ENCODE data around the gene PARL. TPM values are rescaled to one million over a fixed set of nuclear protein-coding genes. Genes with fewer than 3 reads are reported as not detected.

PARL gene
- total and polyA plus RNA-seq, 2 donors (not counting 1 experiment from before 2014, with no cell fraction given) = 30.2 to 55.9 TPM

GRCh38 chr3:183817639-183818038 is 67.0 kb downstream of the PARL start:
- Histone ChIP-seq H3K79me2 (ENCODE audit: control insufficient read depth, insufficient read depth, low read length) (no peaks in the 10 kb centered on the region), H3K4me3 (replicated peaks in 1 of 4; ENCODE audit: control extremely low read depth in 1 of 4, insufficient read depth in 1 of 4, low read depth in 3 of 4, low read length in 4 of 4) (no peak overlapping the region), H3K27ac (ENCODE audit: insufficient read depth, low read length) (no peak overlapping the region), H3K9ac (ENCODE audit: insufficient read depth, low read length) (no peak overlapping the region), H3K36me3 (ENCODE audit: control insufficient read depth, insufficient read depth, low read length) (peaks cover 3% of the 10 kb centered on the region), H3K4me2 (ENCODE audit: extremely low read depth, insufficient read depth, low read length) (no peak overlapping the region), H3K9me3 (ENCODE audit: control insufficient read depth, insufficient read depth, low read depth, low read length) (no peaks in the 10 kb centered on the region), H3K27me3 (ENCODE audit: control insufficient read depth, insufficient read depth, low read length) (no peaks in the 10 kb centered on the region), H4K20me1 (ENCODE audit: control insufficient read depth, extremely low read depth, insufficient read depth, low read length) (no peaks in the 10 kb centered on the region), H2AFZ (ENCODE audit: low read length) (no peak overlapping the region), H3K4me1 (ENCODE audit: control insufficient read depth, extremely low read depth, insufficient read depth, low read length) (no peaks in the 10 kb centered on the region)
- TF ChIP-seq, protein P1, sequence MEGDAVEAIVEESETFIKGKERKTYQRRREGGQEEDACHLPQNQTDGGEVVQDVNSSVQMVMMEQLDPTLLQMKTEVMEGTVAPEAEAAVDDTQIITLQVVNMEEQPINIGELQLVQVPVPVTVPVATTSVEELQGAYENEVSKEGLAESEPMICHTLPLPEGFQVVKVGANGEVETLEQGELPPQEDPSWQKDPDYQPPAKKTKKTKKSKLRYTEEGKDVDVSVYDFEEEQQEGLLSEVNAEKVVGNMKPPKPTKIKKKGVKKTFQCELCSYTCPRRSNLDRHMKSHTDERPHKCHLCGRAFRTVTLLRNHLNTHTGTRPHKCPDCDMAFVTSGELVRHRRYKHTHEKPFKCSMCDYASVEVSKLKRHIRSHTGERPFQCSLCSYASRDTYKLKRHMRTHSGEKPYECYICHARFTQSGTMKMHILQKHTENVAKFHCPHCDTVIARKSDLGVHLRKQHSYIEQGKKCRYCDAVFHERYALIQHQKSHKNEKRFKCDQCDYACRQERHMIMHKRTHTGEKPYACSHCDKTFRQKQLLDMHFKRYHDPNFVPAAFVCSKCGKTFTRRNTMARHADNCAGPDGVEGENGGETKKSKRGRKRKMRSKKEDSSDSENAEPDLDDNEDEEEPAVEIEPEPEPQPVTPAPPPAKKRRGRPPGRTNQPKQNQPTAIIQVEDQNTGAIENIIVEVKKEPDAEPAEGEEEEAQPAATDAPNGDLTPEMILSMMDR (conservative IDR thresholded peaks at IDR 0.05 in 1 of 2, IDR thresholded peaks at IDR 0.05 in 1 of 2; ENCODE audit: low read depth in 1 of 2, low read length in 2 of 2) = no peak
- no peak for TF ChIP-seq EZH2 (IDR thresholded peaks at IDR 0.05; ENCODE audit: low read length, missing control alignments)
- no peak for DNase-seq (ENCODE audit: low read depth in 2 of 2)

DNA sequence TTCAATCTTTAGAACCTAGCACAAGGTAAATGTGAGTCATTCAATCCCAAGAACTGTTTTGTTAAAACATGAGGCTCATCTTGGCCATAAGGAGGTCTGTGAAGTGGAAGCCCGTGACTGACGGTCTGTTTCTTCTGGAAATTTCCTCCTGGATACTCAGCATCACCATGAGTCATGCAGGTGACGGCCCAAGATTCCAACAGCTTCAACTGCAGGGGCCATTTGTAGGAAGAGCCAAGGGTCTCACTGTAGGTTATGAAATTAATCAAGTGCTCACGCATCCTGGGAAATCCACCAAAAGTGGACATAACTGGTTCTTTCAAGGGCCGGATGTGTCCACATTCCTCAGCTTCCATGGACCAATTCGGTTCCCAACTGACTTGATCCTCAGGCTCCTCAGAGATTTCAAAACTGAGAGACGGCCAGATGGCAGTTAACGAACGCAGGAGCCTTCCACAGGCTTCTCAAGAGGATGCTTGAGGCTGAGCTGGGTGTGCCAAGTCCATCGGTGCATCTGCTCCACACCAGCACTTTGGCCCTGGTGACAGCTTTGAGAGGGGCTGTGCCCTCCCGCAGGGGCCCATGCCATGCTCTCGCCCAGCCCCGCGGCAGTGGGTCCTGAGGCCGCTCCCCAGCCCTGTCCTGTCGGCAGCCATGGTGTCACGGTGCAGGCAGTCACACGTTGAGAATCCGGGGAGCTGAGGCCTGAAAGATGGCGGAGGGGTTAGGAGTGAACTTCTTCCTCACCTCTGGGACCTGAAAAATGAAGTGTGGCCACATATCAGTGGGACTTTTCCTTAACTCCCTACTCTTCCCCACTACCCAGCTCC is 67.8 kb downstream of the PARL start:
- H3K4me2 ChIP-seq (ENCODE audit: extremely low read depth, insufficient read depth, low read length) = no peak overlapping the region
- H3K36me3 ChIP-seq (ENCODE audit: control insufficient read depth, insufficient read depth, low read length) = peaks cover 3% of the 10 kb centered on the region
- H3K79me2 ChIP-seq (ENCODE audit: control insufficient read depth, insufficient read depth, low read length) = no peaks in the 10 kb centered on the region
- peak in 1 of 2 donors; percentile 17 for DNase-seq (ENCODE audit: low read depth in 2 of 2)
- H3K27ac ChIP-seq (ENCODE audit: insufficient read depth, low read length) = no peak overlapping the region
- no peak overlapping the region for H3K9ac ChIP-seq (ENCODE audit: insufficient read depth, low read length)
- H2AFZ ChIP-seq (ENCODE audit: low read length) = no peak overlapping the region
- no peaks in the 10 kb centered on the region for H4K20me1 ChIP-seq (ENCODE audit: control insufficient read depth, extremely low read depth, insufficient read depth, low read length)
- no peaks in the 10 kb centered on the region for H3K9me3 ChIP-seq (ENCODE audit: control insufficient read depth, insufficient read depth, low read depth, low read length)
- H3K4me1 ChIP-seq (ENCODE audit: control insufficient read depth, extremely low read depth, insufficient read depth, low read length) = no peaks in the 10 kb centered on the region
- H3K4me3 ChIP-seq (replicated peaks in 1 of 4; ENCODE audit: control extremely low read depth in 1 of 4, insufficient read depth in 1 of 4, low read depth in 3 of 4, low read length in 4 of 4) = no peak overlapping the region
- TF ChIP-seq, protein P1 (conservative IDR thresholded peaks at IDR 0.05 in 1 of 2, IDR thresholded peaks at IDR 0.05 in 1 of 2; ENCODE audit: low read depth in 1 of 2, low read length in 2 of 2) = no peak
- no peak for TF ChIP-seq EZH2 (IDR thresholded peaks at IDR 0.05; ENCODE audit: low read length, missing control alignments)
- H3K27me3 ChIP-seq (ENCODE audit: control insufficient read depth, insufficient read depth, low read length) = no peaks in the 10 kb centered on the region

GRCh38 chr3:183815951-183816475 is 68.7 kb downstream of the PARL start:
- DNase-seq (ENCODE audit: low read depth in 2 of 2) = no peak
- no peak overlapping the region for H3K9ac ChIP-seq (ENCODE audit: insufficient read depth, low read length)
- TF ChIP-seq, protein P1 (conservative IDR thresholded peaks at IDR 0.05 in 1 of 2, IDR thresholded peaks at IDR 0.05 in 1 of 2; ENCODE audit: low read depth in 1 of 2, low read length in 2 of 2) = no peak
- TF ChIP-seq EZH2 (IDR thresholded peaks at IDR 0.05; ENCODE audit: low read length, missing control alignments) = no peak

More at GRCh38 chr3:183815951-183816475, 68.7 kb downstream of the PARL start:
- Histone ChIP-seq H3K27ac (ENCODE audit: insufficient read depth, low read length) (no peak overlapping the region), H3K4me2 (ENCODE audit: extremely low read depth, insufficient read depth, low read length) (no peak overlapping the region), H3K36me3 (ENCODE audit: control insufficient read depth, insufficient read depth, low read length) (peaks cover 5% of the 10 kb centered on the region), H3K27me3 (ENCODE audit: control insufficient read depth, insufficient read depth, low read length) (no peaks in the 10 kb centered on the region), H3K4me1 (ENCODE audit: control insufficient read depth, extremely low read depth, insufficient read depth, low read length) (no peaks in the 10 kb centered on the region), H2AFZ (ENCODE audit: low read length) (no peak overlapping the region), H4K20me1 (ENCODE audit: control insufficient read depth, extremely low read depth, insufficient read depth, low read length) (no peaks in the 10 kb centered on the region), H3K9me3 (ENCODE audit: control insufficient read depth, insufficient read depth, low read depth, low read length) (no peaks in the 10 kb centered on the region), H3K79me2 (ENCODE audit: control insufficient read depth, insufficient read depth, low read length) (no peaks in the 10 kb centered on the region), H3K4me3 (replicated peaks in 1 of 4; ENCODE audit: control extremely low read depth in 1 of 4, insufficient read depth in 1 of 4, low read depth in 3 of 4, low read length in 4 of 4) (no peak overlapping the region)
